GM21390 (cell line): ENCODE results near the gene SVEP1.
"Not testable (repeated sequence)": the region's sequence is repeated elsewhere in the genome, so short reads cannot be mapped to it uniquely, and the experiment has no call there.

Experiments
- ATAC-seq: cut with Tn5 transposase; IDR thresholded peaks from one replicate; pipeline ENCODE4 v1.9.1; 2021; ENCODE audit not compliant: unreplicated experiment

SVEP1 gene

GRCh38 chr9:110382731-110383130 lies 196.8 kb downstream of the SVEP1 start:
- no peak for ATAC-seq

GRCh38 chr9:110371411-110372007 lies 208.0 kb downstream of the SVEP1 start:
- ATAC-seq, result no peak

- no peak for ATAC-seq
These were observed 209.2 kb downstream of the SVEP1 start for GRCh38 chr9:110370315-110370714.

- ATAC-seq, result no peak
These were observed 215.1 kb downstream of the SVEP1 start for GRCh38 chr9:110364451-110364850.

GRCh38 chr9:110358992-110359391 lies 220.5 kb downstream of the SVEP1 start:
- not testable (repeated sequence) for ATAC-seq

GRCh38 chr9:110357505-110357904 lies 222.0 kb downstream of the SVEP1 start:
- no peak for ATAC-seq

GRCh38 chr9:110356639-110357395 lies 222.7 kb downstream of the SVEP1 start:
- no peak for ATAC-seq

GRCh38 chr9:110355911-110356310 lies 223.6 kb downstream of the SVEP1 start:
- no peak for ATAC-seq

- ATAC-seq, result no peak
These were observed 228.5 kb downstream of the SVEP1 start for GRCh38 chr9:110351009-110351467.

- no peak for ATAC-seq
These were observed 233.2 kb downstream of the SVEP1 start for GRCh38 chr9:110346325-110346724.

GRCh38 chr9:110344821-110345220 lies 234.7 kb downstream of the SVEP1 start:
- ATAC-seq, result no peak

GRCh38 chr9:110343551-110343950 lies 236.0 kb downstream of the SVEP1 start:
- no peak for ATAC-seq

GRCh38 chr9:110340306-110340705 lies 239.2 kb downstream of the SVEP1 start:
- no peak for ATAC-seq

GRCh38 chr9:110338143-110338542 lies 241.4 kb downstream of the SVEP1 start:
- ATAC-seq, result no peak

GRCh38 chr9:110337727-110338126 lies 241.8 kb downstream of the SVEP1 start, which contains the start of gene TXNDC8:
TXNDC8 (minus strand) TSS chr9:110337863.
- ATAC-seq, result no peak

- ATAC-seq, result no peak
These were observed 243.2 kb downstream of the SVEP1 start for GRCh38 chr9:110336363-110336762.

GRCh38 chr9:110334871-110335270 lies 244.7 kb downstream of the SVEP1 start:
- ATAC-seq, result peak; percentile 18

- ATAC-seq, result peak; percentile 78
These were observed 245.4 kb downstream of the SVEP1 start for GRCh38 chr9:110334183-110334582.

GRCh38 chr9:110332766-110333165 lies 246.8 kb downstream of the SVEP1 start:
- no peak for ATAC-seq

- ATAC-seq, result no peak
These were observed 248.9 kb downstream of the SVEP1 start for GRCh38 chr9:110330484-110331105.

GRCh38 chr9:110329639-110330230 lies 249.8 kb downstream of the SVEP1 start:
- ATAC-seq, result no peak

GRCh38 chr9:110328763-110329162 lies 250.8 kb downstream of the SVEP1 start:
- ATAC-seq, result no peak
